K562 (cell line): ENCODE data around the gene SGMS1. TPM values are rescaled to one million over a fixed set of nuclear protein-coding genes. Genes with fewer than 3 reads are reported as not detected.

Experiments used
- ATAC-seq: fragments of 200-7000 bp; cut with Tn5 transposase; 3 replicates; pipeline ENCODE4 v1.9.1; 2020; ENCODE audit warnings: moderate library complexity
- BruUV-seq: library from RNA; stranded (reverse); fragments of 400-500 nt; replicated peaks from 2 replicates; lab custom pipeline; 2021; lab: Mats Ljungman, UMichigan
- CTCF ChIA-PET: fragments of 300-600 bp; formaldehyde crosslinking; extraction: SDS; loops from one replicate; lab custom pipeline; 2021; ENCODE audit warnings: low intra/inter-chr PET ratio; lab: Yijun Ruan, JAX
- POLR2A ChIA-PET: fragments of 300-600, 350-650 bp; sonication (Branson Sonifier 250); formaldehyde crosslinking; extraction: SDS; loops from one replicate; lab custom pipeline; 2021; ENCODE audit warnings: antibody characterized with exemption, inconsistent platforms; lab: Yijun Ruan, JAX
- DNase-seq, 4 experiments: peaks; one replicate each; pipeline versions ENCODE4 v3.0.0 to v3.0.0-alpha.2; 2011 to 2018; ENCODE audit warnings: low spot score in 3 of 4, mixed read lengths in 3 of 4; ENCODE audit errors: extremely low read depth in 1 of 4
- FAIRE-seq: peaks from 2 replicates; lab custom pipeline; 2011; peaks lifted over from hg19 to GRCh38; lab: Jason Lieb, UNC
- H2AFZ ChIP-seq: 2 replicates; pipeline ENCODE4 v1.6.0; 2011; ENCODE audit warnings: low read depth, low read length, control low read depth, inconsistent platforms
- H3K27ac ChIP-seq: fragments of 200-600 bp; 3 replicates; pipeline ENCODE4 v1.8.0; 2011; ENCODE audit warnings: low read depth, mild to moderate bottlenecking, control low read depth, inconsistent platforms, low read length, moderate library complexity, mixed read lengths; ENCODE audit errors: extremely low read depth
- H3K27me3 ChIP-seq, 2 experiments: fragments of 300-600 bp in 1 of 2; 2 replicates in 1 of 2; 3 replicates in 1 of 2; pipeline versions ENCODE4 v1.6.0 to v1.8.0; 2011; ENCODE audit warnings: inconsistent platforms in 2 of 2, low read length in 2 of 2, mild to moderate bottlenecking in 1 of 2, mixed read lengths in 1 of 2, moderate library complexity in 1 of 2; ENCODE audit not compliant: control insufficient read depth in 2 of 2, insufficient read depth in 2 of 2
- H3K36me3 ChIP-seq: fragments of 300-600 bp; 3 replicates; pipeline ENCODE4 v1.8.0; 2011; ENCODE audit warnings: mild to moderate bottlenecking, low read length, inconsistent platforms; ENCODE audit not compliant: control insufficient read depth, insufficient read depth
- H3K4me1 ChIP-seq, 2 experiments: fragments of 200-600 bp in 1 of 2; replicated peaks in 1 of 2; 2 replicates in 1 of 2; 3 replicates in 1 of 2; pipeline versions ENCODE4 v1.5.1 to v1.8.0; 2011; ENCODE audit warnings: inconsistent platforms in 2 of 2, low read length in 2 of 2, mild to moderate bottlenecking in 1 of 2, mixed read lengths in 1 of 2, moderate library complexity in 1 of 2; ENCODE audit not compliant: control insufficient read depth in 2 of 2, insufficient read depth in 2 of 2
- H3K4me2 ChIP-seq: 2 replicates; pipeline ENCODE4 v1.6.1; 2011; ENCODE audit warnings: low read length, control low read depth, inconsistent platforms, mixed read lengths; ENCODE audit not compliant: insufficient read depth
- H3K4me3 ChIP-seq: fragments of 200-600 bp; sonication (generic), shearing (Covaris generic); 2 replicates; pipeline ENCODE4 v1.5.1; 2016; ENCODE audit warnings: control low read depth, inconsistent platforms
- H3K79me2 ChIP-seq: fragments of 200-600 bp; 3 replicates; pipeline ENCODE4 v1.8.0; 2011; ENCODE audit warnings: low read length, inconsistent platforms; ENCODE audit not compliant: control insufficient read depth, insufficient read depth
- H3K9ac ChIP-seq, 2 experiments: 2 replicates each; pipeline versions ENCODE4 v1.6.0 to v1.6.1; 2011; ENCODE audit warnings: low read depth in 2 of 2, low read length in 2 of 2, control low read depth in 1 of 2, inconsistent platforms in 1 of 2, mild to moderate bottlenecking in 1 of 2, mixed read lengths in 1 of 2; ENCODE audit not compliant: insufficient read depth in 1 of 2
- H3K9me1 ChIP-seq: one replicate; pipeline ENCODE4 v1.6.0; 2011; ENCODE audit warnings: inconsistent platforms, mild to moderate bottlenecking, low read length, moderate library complexity; ENCODE audit not compliant: control insufficient read depth, insufficient read depth
- H3K9me3 ChIP-seq: replicated peaks from 2 replicates; pipeline ENCODE4 v1.5.1; 2011; ENCODE audit warnings: low read depth, low read length, inconsistent platforms; ENCODE audit not compliant: control insufficient read depth, insufficient read depth
- H4K20me1 ChIP-seq: replicated peaks from 2 replicates; pipeline ENCODE4 v1.6.1; 2011; ENCODE audit warnings: low read length, inconsistent platforms, mixed read lengths; ENCODE audit not compliant: control insufficient read depth, insufficient read depth
- CHD7 ChIP-seq: fragments of 200-600 bp; sonication (generic); IDR thresholded peaks from one replicate; pipeline ENCODE4 v1.6.1; 2012; ENCODE audit warnings: mild to moderate bottlenecking, low read depth, low read length, inconsistent platforms
- GTF2F1 ChIP-seq: IDR thresholded peaks from 2 replicates; pipeline ENCODE4 v1.6.1; 2011; ENCODE audit warnings: low read depth, low read length, improper control_type of control experiment
- HMBOX1 ChIP-seq: sonication (generic); IDR thresholded peaks from 2 replicates; pipeline ENCODE4 v1.6.1; 2016
- RCOR1 ChIP-seq, 2 experiments: IDR thresholded peaks; 2 replicates each; pipeline ENCODE4 v1.6.1; 2012; ENCODE audit warnings: low read depth in 2 of 2, low read length in 2 of 2, borderline replicate concordance in 1 of 2, improper control_type of control experiment in 1 of 2
- TAL1 ChIP-seq: fragments of 450-650 bp; IDR thresholded peaks from 2 replicates; pipeline ENCODE4 v1.6.1; 2016; ENCODE audit warnings: mild to moderate bottlenecking
- TEAD4 ChIP-seq, 2 experiments: sonication (generic) in 1 of 2; formaldehyde crosslinking in 1 of 2; IDR thresholded peaks; 2 replicates each; pipeline versions ENCODE4 v1.6.1 to v1.8.0; 2012 to 2022; ENCODE audit warnings: borderline replicate concordance in 1 of 2, inconsistent platforms in 1 of 2, low read length in 1 of 2, mild to moderate bottlenecking in 1 of 2, missing genetic modification reagents in 1 of 2
- ZBTB8A ChIP-seq: fragments of 450-650 bp; IDR thresholded peaks from 2 replicates; pipeline ENCODE4 v1.6.1; 2018; ENCODE audit warnings: mild to moderate bottlenecking, moderate library complexity; ENCODE audit not compliant: partially characterized antibody
- WGBS: fragments of 100-300 bp; shearing (Covaris generic); methylation state at CpG from one replicate; pipeline ENCODE4 v1.1.6; 2016; ENCODE audit warnings: low coverage, mixed read lengths; ENCODE audit not compliant: insufficient coverage; ENCODE audit errors: missing lambda C conversion rate; 5-methylcytosine and 5-hydroxymethylcytosine counted together
- in situ Hi-C: fragments of 300-500 bp; cut with MboI; formaldehyde crosslinking; loops from 4 replicates; pipeline ENCODE4 v1.15.0; 2018; ENCODE audit warnings: inconsistent platforms, mixed read lengths
- intact Hi-C: fragments of 100-400 bp; cut with micrococcal nuclease; formaldehyde crosslinking; loops from 2 replicates; pipeline ENCODE4 v1.14.2; 2022
- polyA plus RNA-seq, 8 experiments: library from polyadenylated mRNA; depleted of rRNA in 4 of 8; stranded (reverse) in 5 of 8; unstranded in 3 of 8; fragments of >200 nt; fragmentation: Nextera tagmentation in 2 of 8; fragmentation: Illumina TruSeq in 1 of 8; extraction: Ambion mirVana in 2 of 8; extraction: Trizol in 1 of 8; gene quantifications; 2 replicates each; pipeline versions ENCODE4 v1.2.1 to v1.2.3, GENCODE V29; 2011 to 2014; ENCODE audit warnings: inconsistent platforms in 1 of 8, missing spikeins in 1 of 8
- total RNA-seq, 7 experiments: library from RNA; depleted of rRNA in 6 of 7; stranded (reverse); fragments of >200 nt in 6 of 7; fragmentation: Illumina TruSeq in 2 of 7; extraction: Trizol in 2 of 7; gene quantifications; 2 replicates each; pipeline versions ENCODE4 v1.2.1 to v1.2.3, GENCODE V29; 2011 to 2021; ENCODE audit warnings: low replicate concordance in 1 of 7

SGMS1 gene
- total and polyA plus RNA-seq, 9 of the 15 experiments (the other 6 are each of a cell fraction or from before 2014, with no cell fraction given) = 22.6 to 232 (median 82.2) TPM

GRCh38 chr10:50410066-50410811, 213.5 kb downstream of the SGMS1 start:
- intact Hi-C loops = no loop called here
- ChIA-PET POLR2A (interaction anchor here (0.6 to 1.9 kb wide), 2 partner anchors 13 to 197 kb away, joined by 3 to 5 read pairs; no protein-coding TSS in a partner anchor), CTCF (no interaction called here)
- DNase-seq (no peak), ATAC-seq (peak; percentile 15), FAIRE-seq (peak; percentile 76)
- WGBS = 11% methylated on average over 6 of the region's 6 CpGs
- H3K9me3 ChIP-seq = no peaks in the 10 kb centered on the region
- H3K79me2 ChIP-seq = peaks cover 100% of the 10 kb centered on the region
- peaks cover 18 to 67% of the 10 kb centered on the region in 2 experiments for H3K4me1 ChIP-seq
- no peak overlapping the region for H3K4me3 ChIP-seq
- BruUV-seq = no TSS peak
- H3K36me3 ChIP-seq = peaks cover 66% of the 10 kb centered on the region
- H3K9ac ChIP-seq = peak overlapping the region; percentile 1 to 28; a peak in 1 of 4 replicates
- H3K27ac ChIP-seq = peak overlapping the region; percentile 51
- H2AFZ ChIP-seq = no peak overlapping the region
- H3K4me2 ChIP-seq = peak overlapping the region; percentile 63
- no peaks in the 10 kb centered on the region for H3K27me3 ChIP-seq
- no peaks in the 10 kb centered on the region for H3K9me1 ChIP-seq
- peaks cover 50% of the 10 kb centered on the region for H4K20me1 ChIP-seq
- in situ Hi-C loops = no loop called here
- no peak for TF ChIP-seq ZBTB8A
- TF ChIP-seq TEAD4 (IDR thresholded peaks at IDR 0.05; ENCODE audit: low read length) = peak; percentile 34; the same call in 1 of the 2 replicates
- no peak for TF ChIP-seq TEAD4 (CRISPR knock-in tag; IDR thresholded peaks at IDR 0.05; ENCODE audit: borderline replicate concordance)
- peak; percentile 76 for TF ChIP-seq HMBOX1
- TF ChIP-seq RCOR1 (IDR thresholded peaks at IDR 0.05; ENCODE audit: borderline replicate concordance in 1 of 2, low read depth in 2 of 2, low read length in 2 of 2) = no peak
- TF ChIP-seq GTF2F1 = no peak
- peak; percentile 8; the same call in 1 of the 2 replicates for TF ChIP-seq TAL1
- TF ChIP-seq CHD7 = no peak
